T-helper 9 cell (primary cell): ENCODE data around the gene CDT1.

Experiments
- DNase-seq: peaks from one replicate; pipeline ENCODE4 v3.0.0-alpha.2; 2020

CDT1 gene

GRCh38 chr16:88806491-88807111 is 3.0 kb downstream of the CDT1 start:
- DNase-seq = no peak

GRCh38 chr16:88807142-88807625 is 3.6 kb downstream of the CDT1 start:
- no peak for DNase-seq

GRCh38 chr16:88807626-88808453 is 4.3 kb downstream of the CDT1 start:
- no peak for DNase-seq

GRCh38 chr16:88809068-88809675 is 5.6 kb downstream of the CDT1 start:
- no peak for DNase-seq

GRCh38 chr16:88809676-88810165 is 6.1 kb downstream of the CDT1 start:
- DNase-seq = no peak

- no peak for DNase-seq
These were observed 6.8 kb downstream of the CDT1 start for GRCh38 chr16:88810166-88810911.

GRCh38 chr16:88810912-88811768 is 7.6 kb downstream of the CDT1 start:
- peak; percentile 48 for DNase-seq

- peak; percentile 98 for DNase-seq
These were observed 8.4 kb downstream of the CDT1 start, which contains the start of gene APRT for GRCh38 chr16:88811769-88812512. Gene APRT (minus strand): TSS chr16:88811928. CDS start chr16:88811899, 29 bp downstream.

GRCh38 chr16:88812513-88813268 is 9.1 kb downstream of the CDT1 start:
- no peak for DNase-seq

GRCh38 chr16:88813269-88814143 is 9.9 kb downstream of the CDT1 start:
- DNase-seq = no peak

GRCh38 chr16:88814144-88814502 is 10.5 kb downstream of the CDT1 start:
- no peak for DNase-seq

GRCh38 chr16:88815227-88815626 is 11.6 kb downstream of the CDT1 start:
- no peak for DNase-seq

- DNase-seq = peak; percentile 36
These were observed 12.5 kb downstream of the CDT1 start for GRCh38 chr16:88815901-88816589.

GRCh38 chr16:88816736-88817535 is 13.3 kb downstream of the CDT1 start:
- no peak for DNase-seq

GRCh38 chr16:88817785-88818574 is 14.4 kb downstream of the CDT1 start:
- DNase-seq = no peak

GRCh38 chr16:88818575-88818874 is 14.9 kb downstream of the CDT1 start:
- no peak for DNase-seq

- DNase-seq = no peak
These were observed 15.5 kb downstream of the CDT1 start for GRCh38 chr16:88819126-88819525.
